Measurements from ENCODE around the gene BAG3.

The BAG3 gene

GRCh38 chr10:119644205-119644814 is 6.9 kb upstream of the BAG3 start:
- peaks cover 2% of the 10 kb centered on the region for H3K9me3 ChIP-seq (ENCODE audit: severe bottlenecking)
- DNase-seq (ENCODE audit: low spot score), result no peak
- H3K36me3 ChIP-seq (ENCODE audit: low read depth), result no peaks in the 10 kb centered on the region
- no peak overlapping the region for H3K4me3 ChIP-seq (ENCODE audit: severe bottlenecking)
- no peak overlapping the region for H3K27ac ChIP-seq (ENCODE audit: poor library complexity, severe bottlenecking)
- ATAC-seq (ENCODE audit: low read depth), result no peak
- TF ChIP-seq, protein P1, sequence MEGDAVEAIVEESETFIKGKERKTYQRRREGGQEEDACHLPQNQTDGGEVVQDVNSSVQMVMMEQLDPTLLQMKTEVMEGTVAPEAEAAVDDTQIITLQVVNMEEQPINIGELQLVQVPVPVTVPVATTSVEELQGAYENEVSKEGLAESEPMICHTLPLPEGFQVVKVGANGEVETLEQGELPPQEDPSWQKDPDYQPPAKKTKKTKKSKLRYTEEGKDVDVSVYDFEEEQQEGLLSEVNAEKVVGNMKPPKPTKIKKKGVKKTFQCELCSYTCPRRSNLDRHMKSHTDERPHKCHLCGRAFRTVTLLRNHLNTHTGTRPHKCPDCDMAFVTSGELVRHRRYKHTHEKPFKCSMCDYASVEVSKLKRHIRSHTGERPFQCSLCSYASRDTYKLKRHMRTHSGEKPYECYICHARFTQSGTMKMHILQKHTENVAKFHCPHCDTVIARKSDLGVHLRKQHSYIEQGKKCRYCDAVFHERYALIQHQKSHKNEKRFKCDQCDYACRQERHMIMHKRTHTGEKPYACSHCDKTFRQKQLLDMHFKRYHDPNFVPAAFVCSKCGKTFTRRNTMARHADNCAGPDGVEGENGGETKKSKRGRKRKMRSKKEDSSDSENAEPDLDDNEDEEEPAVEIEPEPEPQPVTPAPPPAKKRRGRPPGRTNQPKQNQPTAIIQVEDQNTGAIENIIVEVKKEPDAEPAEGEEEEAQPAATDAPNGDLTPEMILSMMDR (IDR thresholded peaks at IDR 0.05; ENCODE audit: poor library complexity, severe bottlenecking), result no peak
- H3K4me1 ChIP-seq (ENCODE audit: insufficient read depth, poor library complexity, severe bottlenecking), result no peaks in the 10 kb centered on the region
- no peaks in the 10 kb centered on the region for H3K27me3 ChIP-seq (ENCODE audit: insufficient read depth, poor library complexity, severe bottlenecking)

DNA sequence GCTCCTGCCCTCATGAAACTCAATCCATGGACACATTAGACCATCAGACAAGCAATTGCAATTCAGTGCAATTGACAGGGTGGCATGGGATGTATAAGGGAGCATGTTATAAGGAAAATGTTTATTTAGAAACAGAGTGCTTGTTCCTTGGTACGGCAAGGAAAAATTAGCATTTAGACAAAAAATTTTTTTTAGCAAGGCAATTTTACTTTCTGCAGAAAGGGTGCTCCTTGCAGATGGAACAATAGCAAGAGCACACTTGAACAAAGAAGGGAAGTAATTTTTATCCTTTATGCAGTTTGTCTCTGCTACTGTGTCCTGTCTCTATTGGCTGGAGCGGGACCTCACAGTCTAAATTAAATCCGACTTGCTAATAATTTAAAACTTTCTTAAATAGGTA is 6.2 kb upstream of the BAG3 start:
- Histone ChIP-seq H3K36me3 (ENCODE audit: low read depth) (no peaks in the 10 kb centered on the region), H3K27me3 (ENCODE audit: insufficient read depth, poor library complexity, severe bottlenecking) (no peaks in the 10 kb centered on the region), H3K9me3 (ENCODE audit: severe bottlenecking) (peaks cover 2% of the 10 kb centered on the region), H3K4me1 (ENCODE audit: insufficient read depth, poor library complexity, severe bottlenecking) (no peaks in the 10 kb centered on the region), H3K27ac (ENCODE audit: poor library complexity, severe bottlenecking) (no peak overlapping the region), H3K4me3 (ENCODE audit: severe bottlenecking) (no peak overlapping the region)
- no peak for ATAC-seq (ENCODE audit: low read depth)
- TF ChIP-seq, protein P1 (IDR thresholded peaks at IDR 0.05; ENCODE audit: poor library complexity, severe bottlenecking), result no peak
- no peak for DNase-seq (ENCODE audit: low spot score)

GRCh38 chr10:119650062-119650461 is 1.1 kb upstream of the BAG3 start:
- no peaks in the 10 kb centered on the region for H3K27me3 ChIP-seq (ENCODE audit: insufficient read depth, poor library complexity, severe bottlenecking)
- peaks cover 19% of the 10 kb centered on the region for H3K36me3 ChIP-seq (ENCODE audit: low read depth)
- no peak overlapping the region for H3K27ac ChIP-seq (ENCODE audit: poor library complexity, severe bottlenecking)
- peaks cover 2% of the 10 kb centered on the region for H3K9me3 ChIP-seq (ENCODE audit: severe bottlenecking)
- DNase-seq (ENCODE audit: low spot score), result no peak
- no peak for ATAC-seq (ENCODE audit: low read depth)
- peaks cover 13% of the 10 kb centered on the region for H3K4me1 ChIP-seq (ENCODE audit: insufficient read depth, poor library complexity, severe bottlenecking)
- TF ChIP-seq, protein P1 (IDR thresholded peaks at IDR 0.05; ENCODE audit: poor library complexity, severe bottlenecking), result no peak
- H3K4me3 ChIP-seq (ENCODE audit: severe bottlenecking), result no peak overlapping the region

GRCh38 chr10:119651514-119652360 is 557 bp downstream of the BAG3 start:
- H3K36me3 ChIP-seq (ENCODE audit: low read depth), result peaks cover 33% of the 10 kb centered on the region
- H3K9me3 ChIP-seq (ENCODE audit: severe bottlenecking), result no peaks in the 10 kb centered on the region
- ATAC-seq (ENCODE audit: low read depth) (no peak), DNase-seq (ENCODE audit: low spot score) (no peak)
- H3K27ac ChIP-seq (ENCODE audit: poor library complexity, severe bottlenecking), result peak overlapping the region; percentile 93
- H3K4me1 ChIP-seq (ENCODE audit: insufficient read depth, poor library complexity, severe bottlenecking), result peaks cover 24% of the 10 kb centered on the region
- peak overlapping the region; percentile 93 for H3K4me3 ChIP-seq (ENCODE audit: severe bottlenecking)
- no peaks in the 10 kb centered on the region for H3K27me3 ChIP-seq (ENCODE audit: insufficient read depth, poor library complexity, severe bottlenecking)
- TF ChIP-seq, protein P1 (IDR thresholded peaks at IDR 0.05; ENCODE audit: poor library complexity, severe bottlenecking), result no peak

DNA sequence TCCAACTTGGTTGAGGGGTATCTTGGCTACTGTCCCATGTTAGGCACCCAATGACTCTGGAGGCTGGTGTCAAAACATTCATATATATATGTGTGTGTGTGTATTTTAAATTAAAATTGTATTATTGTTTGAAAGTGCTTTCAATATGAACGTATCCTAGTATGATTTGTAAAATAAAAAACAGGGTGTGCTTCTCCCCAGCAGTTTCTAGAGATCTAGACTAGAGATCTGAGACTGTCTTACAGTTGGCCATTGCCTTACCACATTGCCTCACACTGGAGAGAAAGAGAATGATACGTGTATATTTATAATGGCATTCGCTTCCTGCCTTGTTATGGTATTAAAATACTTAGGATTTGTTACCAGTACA is 1.2 kb downstream of the BAG3 start:
- peaks cover 29% of the 10 kb centered on the region for H3K4me1 ChIP-seq (ENCODE audit: insufficient read depth, poor library complexity, severe bottlenecking)
- no peaks in the 10 kb centered on the region for H3K9me3 ChIP-seq (ENCODE audit: severe bottlenecking)
- peak overlapping the region; percentile 93 for H3K4me3 ChIP-seq (ENCODE audit: severe bottlenecking)
- ATAC-seq (ENCODE audit: low read depth) (peak; percentile 35), DNase-seq (ENCODE audit: low spot score) (no peak)
- TF ChIP-seq, protein P1 (IDR thresholded peaks at IDR 0.05; ENCODE audit: poor library complexity, severe bottlenecking), result peak; percentile 65
- H3K27ac ChIP-seq (ENCODE audit: poor library complexity, severe bottlenecking), result peak overlapping the region; percentile 93
- peaks cover 39% of the 10 kb centered on the region for H3K36me3 ChIP-seq (ENCODE audit: low read depth)
- no peaks in the 10 kb centered on the region for H3K27me3 ChIP-seq (ENCODE audit: insufficient read depth, poor library complexity, severe bottlenecking)
